ENCODE results near the gene CARD19.

- no peak for TF ChIP-seq CTCF (IDR thresholded peaks at IDR 0.05)
- TF ChIP-seq POLR2A (IDR thresholded peaks at IDR 0.05) = no peak
Observed at GRCh38 chr9:93139365-93140182, 43.6 kb downstream of the CARD19 start.
